Measurements from ENCODE around the gene RGL1.

DNA sequence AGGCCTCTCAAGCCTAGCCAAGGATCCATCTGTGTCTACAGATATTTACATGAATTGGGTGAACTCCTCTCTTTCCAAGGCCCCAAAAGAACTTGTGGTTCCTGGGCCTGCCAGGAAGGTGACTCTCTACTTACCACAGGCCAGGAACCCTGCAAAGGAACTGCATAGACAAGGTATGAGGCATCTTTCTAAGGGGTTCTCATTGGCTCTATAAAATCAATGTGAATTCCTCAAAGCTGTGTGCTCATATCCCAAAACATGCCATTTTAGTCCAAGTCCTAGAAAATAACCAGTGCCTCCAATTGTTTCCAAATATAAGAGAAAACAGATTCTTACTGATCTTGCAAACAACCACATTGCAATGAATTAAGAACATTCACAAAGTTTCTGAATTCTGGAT lies 39.9 kb upstream of the RGL1 start:
- TF ChIP-seq, protein P1, sequence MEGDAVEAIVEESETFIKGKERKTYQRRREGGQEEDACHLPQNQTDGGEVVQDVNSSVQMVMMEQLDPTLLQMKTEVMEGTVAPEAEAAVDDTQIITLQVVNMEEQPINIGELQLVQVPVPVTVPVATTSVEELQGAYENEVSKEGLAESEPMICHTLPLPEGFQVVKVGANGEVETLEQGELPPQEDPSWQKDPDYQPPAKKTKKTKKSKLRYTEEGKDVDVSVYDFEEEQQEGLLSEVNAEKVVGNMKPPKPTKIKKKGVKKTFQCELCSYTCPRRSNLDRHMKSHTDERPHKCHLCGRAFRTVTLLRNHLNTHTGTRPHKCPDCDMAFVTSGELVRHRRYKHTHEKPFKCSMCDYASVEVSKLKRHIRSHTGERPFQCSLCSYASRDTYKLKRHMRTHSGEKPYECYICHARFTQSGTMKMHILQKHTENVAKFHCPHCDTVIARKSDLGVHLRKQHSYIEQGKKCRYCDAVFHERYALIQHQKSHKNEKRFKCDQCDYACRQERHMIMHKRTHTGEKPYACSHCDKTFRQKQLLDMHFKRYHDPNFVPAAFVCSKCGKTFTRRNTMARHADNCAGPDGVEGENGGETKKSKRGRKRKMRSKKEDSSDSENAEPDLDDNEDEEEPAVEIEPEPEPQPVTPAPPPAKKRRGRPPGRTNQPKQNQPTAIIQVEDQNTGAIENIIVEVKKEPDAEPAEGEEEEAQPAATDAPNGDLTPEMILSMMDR (conservative IDR thresholded peaks at IDR 0.05; ENCODE audit: low read depth, low read length), result no peak
- TF ChIP-seq EZH2 (IDR thresholded peaks at IDR 0.05; ENCODE audit: low read length, unreplicated experiment), result no peak

All from PC-3 (cell line).